ENCODE results near the gene NAA50.
A peak's percentile ranks its signal among the peaks of the same experiment; 100 is the strongest.

The NAA50 gene

GRCh38 chr3:113745756-113746547 lies at the start of gene NAA50:
Gene NAA50 (minus strand): TSS chr3:113746249. CDS start chr3:113745949, 300 bp downstream.
- peak; percentile 93 for DNase-seq (ENCODE audit: low read depth)
- TF ChIP-seq CTCF (conservative IDR thresholded peaks at IDR 0.05; ENCODE audit: control insufficient read depth, insufficient read depth, low read depth, low read length), result peak; percentile 23
- H3K4me3 ChIP-seq (ENCODE audit: control insufficient read depth, low read depth, low read length), result peak within 1 kb of the TSS; percentile 99

- H3K4me3 ChIP-seq (ENCODE audit: control insufficient read depth, low read depth, low read length), result no peak overlapping the region
- TF ChIP-seq CTCF (conservative IDR thresholded peaks at IDR 0.05; ENCODE audit: control insufficient read depth, insufficient read depth, low read depth, low read length), result no peak
- no peak for DNase-seq (ENCODE audit: low read depth)
Observed at GRCh38 chr3:113795693-113796092, 49.6 kb upstream of the NAA50 start.

- no peak for DNase-seq (ENCODE audit: low read depth)
- H3K4me3 ChIP-seq (ENCODE audit: control insufficient read depth, low read depth, low read length), result no peak overlapping the region
- no peak for TF ChIP-seq CTCF (conservative IDR thresholded peaks at IDR 0.05; ENCODE audit: control insufficient read depth, insufficient read depth, low read depth, low read length)
Observed at GRCh38 chr3:113794526-113794925, 48.5 kb upstream of the NAA50 start.

- TF ChIP-seq CTCF (conservative IDR thresholded peaks at IDR 0.05; ENCODE audit: control insufficient read depth, insufficient read depth, low read depth, low read length), result no peak
- DNase-seq (ENCODE audit: low read depth), result no peak
- no peak overlapping the region for H3K4me3 ChIP-seq (ENCODE audit: control insufficient read depth, low read depth, low read length)
Observed at GRCh38 chr3:113791381-113791780, 45.3 kb upstream of the NAA50 start.

GRCh38 chr3:113783980-113784379 lies 37.9 kb upstream of the NAA50 start:
- no peak for DNase-seq (ENCODE audit: low read depth)
- no peak for TF ChIP-seq CTCF (conservative IDR thresholded peaks at IDR 0.05; ENCODE audit: control insufficient read depth, insufficient read depth, low read depth, low read length)
- no peak overlapping the region for H3K4me3 ChIP-seq (ENCODE audit: control insufficient read depth, low read depth, low read length)

GRCh38 chr3:113783463-113783862 lies 37.4 kb upstream of the NAA50 start:
- H3K4me3 ChIP-seq (ENCODE audit: control insufficient read depth, low read depth, low read length), result no peak overlapping the region
- TF ChIP-seq CTCF (conservative IDR thresholded peaks at IDR 0.05; ENCODE audit: control insufficient read depth, insufficient read depth, low read depth, low read length), result no peak
- DNase-seq (ENCODE audit: low read depth), result peak; percentile 91

All from fibroblast of mammary gland (primary cell).